ENCODE measurements around the gene TDRD7. TPM values are rescaled to one million over a fixed set of nuclear protein-coding genes. Genes with fewer than 3 reads are reported as not detected.
A peak's percentile ranks its signal among the peaks of the same experiment; 100 is the strongest.

The TDRD7 gene
- total RNA-seq, 4 donors from 2014 or later: 4.2 to 13.0 (median 8.3) TPM

GRCh38 chr9:97502984-97503861, 91.3 kb downstream of the TDRD7 start:
- WGBS: 42% methylated on average over 13 of the region's 17 CpGs
- Histone ChIP-seq H3K4me3 (peak overlapping the region; percentile 71), H3K27ac (no peak overlapping the region), H3K27me3 (peaks cover 40% of the 10 kb centered on the region), H3K36me3 (no peaks in the 10 kb centered on the region), H3K9me3 (no peaks in the 10 kb centered on the region), H3K4me1 (peaks cover 39% of the 10 kb centered on the region)
- DNase-seq (ENCODE audit: low spot score in 2 of 2): no peak
- TF ChIP-seq POLR2AphosphoS5 (IDR thresholded peaks at IDR 0.05): no peak
- TF ChIP-seq CTCF (IDR thresholded peaks at IDR 0.05): no peak
- no peak for TF ChIP-seq EP300 (IDR thresholded peaks at IDR 0.05)
- no peak for TF ChIP-seq POLR2A (IDR thresholded peaks at IDR 0.05)

- Histone ChIP-seq H3K27ac (no peak overlapping the region), H3K4me3 (no peak overlapping the region), H3K36me3 (no peaks in the 10 kb centered on the region), H3K9me3 (no peaks in the 10 kb centered on the region), H3K4me1 (peaks cover 39% of the 10 kb centered on the region), H3K27me3 (peaks cover 40% of the 10 kb centered on the region)
- no peak for TF ChIP-seq POLR2AphosphoS5 (IDR thresholded peaks at IDR 0.05)
- no peak for TF ChIP-seq POLR2A (IDR thresholded peaks at IDR 0.05)
- no peak for TF ChIP-seq EP300 (IDR thresholded peaks at IDR 0.05)
- no peak for TF ChIP-seq CTCF (IDR thresholded peaks at IDR 0.05)
- no peak for DNase-seq (ENCODE audit: low spot score in 2 of 2)
- 82% methylated on average over 1 of the region's 1 CpG for WGBS
Measured at GRCh38 chr9:97503862-97504210, 91.9 kb downstream of the TDRD7 start.

DNA sequence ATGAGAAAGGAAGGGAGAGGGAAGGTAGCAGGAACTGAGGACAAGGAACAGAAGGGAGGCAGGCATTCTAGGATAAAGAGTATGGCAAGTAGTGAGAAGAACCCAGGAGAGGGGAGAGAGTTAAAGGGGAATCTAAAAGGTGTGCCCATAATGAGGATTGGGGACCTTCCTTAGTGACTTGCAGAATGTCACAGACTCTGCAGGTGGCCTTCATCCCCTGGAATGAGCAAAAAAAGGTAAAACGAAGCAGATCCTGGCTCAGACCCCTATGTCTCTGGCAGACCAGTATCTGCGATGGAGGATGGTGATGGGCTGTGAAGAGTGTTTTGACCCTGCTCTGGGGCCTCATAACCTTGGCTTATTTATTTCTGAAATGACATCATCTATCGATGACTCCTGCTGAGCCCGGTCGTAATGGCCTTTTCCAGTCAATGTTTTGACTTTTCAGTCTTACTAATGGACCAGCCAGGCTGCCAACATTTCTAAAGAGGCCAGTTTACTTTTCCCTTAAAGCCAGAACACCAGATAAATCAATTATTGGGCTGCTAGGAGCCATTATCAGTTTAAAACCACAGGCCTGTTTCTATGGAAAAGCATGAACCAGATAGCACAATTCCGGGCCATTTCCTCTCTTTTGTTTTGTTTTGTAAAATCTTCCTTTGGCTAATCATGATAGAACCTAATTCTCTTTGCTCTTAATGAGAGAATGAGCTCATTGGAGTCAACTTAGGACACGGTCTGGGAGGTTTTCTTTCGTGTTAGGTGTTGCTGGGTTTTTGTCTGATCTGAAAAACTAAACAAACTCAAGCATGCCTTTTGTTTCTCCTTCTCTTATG, 92.7 kb downstream of the TDRD7 start:
- H3K27me3 ChIP-seq: peaks cover 40% of the 10 kb centered on the region
- DNase-seq (ENCODE audit: low spot score in 2 of 2): no peak
- H3K4me1 ChIP-seq: peaks cover 39% of the 10 kb centered on the region
- H3K27ac ChIP-seq: no peak overlapping the region
- 76% methylated on average over 8 of the region's 8 CpGs for WGBS
- TF ChIP-seq CTCF (IDR thresholded peaks at IDR 0.05): no peak
- no peak for TF ChIP-seq POLR2A (IDR thresholded peaks at IDR 0.05)
- no peak for TF ChIP-seq POLR2AphosphoS5 (IDR thresholded peaks at IDR 0.05)
- H3K4me3 ChIP-seq: no peak overlapping the region
- no peaks in the 10 kb centered on the region for H3K36me3 ChIP-seq
- H3K9me3 ChIP-seq: no peaks in the 10 kb centered on the region

GRCh38 chr9:97505845-97506244, 93.9 kb downstream of the TDRD7 start:
- no peaks in the 10 kb centered on the region for H3K9me3 ChIP-seq
- H3K4me1 ChIP-seq: peaks cover 39% of the 10 kb centered on the region
- 91% methylated on average over 3 of the region's 3 CpGs for WGBS
- H3K36me3 ChIP-seq: no peaks in the 10 kb centered on the region
- TF ChIP-seq POLR2A (IDR thresholded peaks at IDR 0.05): no peak
- no peak for TF ChIP-seq EP300 (IDR thresholded peaks at IDR 0.05)
- TF ChIP-seq CTCF (IDR thresholded peaks at IDR 0.05): no peak
- TF ChIP-seq POLR2AphosphoS5 (IDR thresholded peaks at IDR 0.05): no peak
- H3K27ac ChIP-seq: no peak overlapping the region
- H3K4me3 ChIP-seq: no peak overlapping the region
- peaks cover 35% of the 10 kb centered on the region for H3K27me3 ChIP-seq
- DNase-seq (ENCODE audit: low spot score in 2 of 2): no peak

GRCh38 chr9:97506306-97506705, 94.4 kb downstream of the TDRD7 start:
- H3K27me3 ChIP-seq: peaks cover 35% of the 10 kb centered on the region
- 70% methylated on average over 4 of the region's 4 CpGs for WGBS
- TF ChIP-seq POLR2AphosphoS5 (IDR thresholded peaks at IDR 0.05): no peak
- no peak for TF ChIP-seq CTCF (IDR thresholded peaks at IDR 0.05)
- TF ChIP-seq EP300 (IDR thresholded peaks at IDR 0.05): no peak
- TF ChIP-seq POLR2A (IDR thresholded peaks at IDR 0.05): no peak
- no peak for DNase-seq (ENCODE audit: low spot score in 2 of 2)
- no peaks in the 10 kb centered on the region for H3K36me3 ChIP-seq
- H3K4me1 ChIP-seq: peaks cover 37% of the 10 kb centered on the region
- H3K4me3 ChIP-seq: no peak overlapping the region
- H3K27ac ChIP-seq: no peak overlapping the region
- no peaks in the 10 kb centered on the region for H3K9me3 ChIP-seq
